Muscle layer of colon (tissue), 2 donors: Measurements from ENCODE around the gene SLC2A11.
"Not testable (repeated sequence)": the region's sequence is repeated elsewhere in the genome, so short reads cannot be mapped to it uniquely, and the experiment has no call there.

Source experiments
- H3K27ac ChIP-seq: one replicate; pipeline ENCODE4 v1.7.0; 2013; ENCODE audit warnings: low read depth, mild to moderate bottlenecking, low read length, moderate library complexity
- H3K27me3 ChIP-seq, 2 donors: one replicate each; pipeline ENCODE4 v1.7.0; 2013; ENCODE audit warnings: low read length in 2 of 2, mild to moderate bottlenecking in 2 of 2; ENCODE audit not compliant: insufficient read depth in 2 of 2, control insufficient read depth in 1 of 2
- H3K36me3 ChIP-seq: one replicate; pipeline ENCODE4 v1.7.0; 2013; ENCODE audit warnings: mild to moderate bottlenecking, low read length; ENCODE audit not compliant: insufficient read depth
- H3K4me1 ChIP-seq: one replicate; pipeline ENCODE4 v1.7.0; 2013; ENCODE audit warnings: mild to moderate bottlenecking, low read length; ENCODE audit not compliant: insufficient read depth
- H3K4me3 ChIP-seq, 2 donors: one replicate each; pipeline ENCODE4 v1.7.0; 2013; ENCODE audit warnings: low read length in 2 of 2, low read depth in 1 of 2, mild to moderate bottlenecking in 1 of 2, moderate library complexity in 1 of 2
- H3K9ac ChIP-seq: one replicate; pipeline ENCODE4 v1.7.0; 2013; ENCODE audit warnings: low read length
- H3K9me3 ChIP-seq: one replicate; pipeline ENCODE4 v1.7.0; 2013; ENCODE audit warnings: mild to moderate bottlenecking, low read length
- donor health status: abdominal sarcoma.
- donor health status: Adenocarcinoma of cecum.

Gene SLC2A11

GRCh38 chr22:23906641-23907040 lies 49.0 kb downstream of the SLC2A11 start:
- no peaks in the 10 kb centered on the region for H3K36me3 ChIP-seq
- no peaks in the 10 kb centered on the region for H3K9me3 ChIP-seq
- no peak overlapping the region for H3K4me3 ChIP-seq
- H3K27ac ChIP-seq: no peak overlapping the region
- H3K4me1 ChIP-seq: peaks cover 5% of the 10 kb centered on the region
- H3K27me3 ChIP-seq: no peaks in the 10 kb centered on the region
- no peak overlapping the region for H3K9ac ChIP-seq

GRCh38 chr22:23907423-23907822 lies 49.7 kb downstream of the SLC2A11 start:
- not testable (repeated sequence) for H3K9ac ChIP-seq, H3K27me3 ChIP-seq, H3K36me3 ChIP-seq, H3K27ac ChIP-seq, H3K9me3 ChIP-seq, H3K4me3 ChIP-seq, H3K4me1 ChIP-seq

GRCh38 chr22:23908587-23909205 lies 51.0 kb downstream of the SLC2A11 start:
- Histone ChIP-seq H3K27ac (no peak overlapping the region), H3K4me1 (peaks cover 14% of the 10 kb centered on the region), H3K27me3 (no peaks in the 10 kb centered on the region), H3K4me3 (no peak overlapping the region), H3K36me3 (no peaks in the 10 kb centered on the region), H3K9me3 (no peaks in the 10 kb centered on the region), H3K9ac (no peak overlapping the region)

- no peaks in the 10 kb centered on the region for H3K36me3 ChIP-seq
- H3K9ac ChIP-seq: no peak overlapping the region
- H3K27ac ChIP-seq: no peak overlapping the region
- no peaks in the 10 kb centered on the region for H3K27me3 ChIP-seq
- H3K4me1 ChIP-seq: peaks cover 14% of the 10 kb centered on the region
- no peak overlapping the region for H3K4me3 ChIP-seq
- no peaks in the 10 kb centered on the region for H3K9me3 ChIP-seq
Observed at GRCh38 chr22:23909296-23909898, 51.7 kb downstream of the SLC2A11 start.

- H3K27me3 ChIP-seq: no peaks in the 10 kb centered on the region
- H3K4me3 ChIP-seq: no peak overlapping the region
- peaks cover 14% of the 10 kb centered on the region for H3K4me1 ChIP-seq
- H3K36me3 ChIP-seq: no peaks in the 10 kb centered on the region
- no peak overlapping the region for H3K27ac ChIP-seq
- no peak overlapping the region for H3K9ac ChIP-seq
- no peaks in the 10 kb centered on the region for H3K9me3 ChIP-seq
Observed at GRCh38 chr22:23910496-23911190, 53.0 kb downstream of the SLC2A11 start.

- Histone ChIP-seq H3K4me1 (peaks cover 14% of the 10 kb centered on the region), H3K36me3 (no peaks in the 10 kb centered on the region), H3K9me3 (no peaks in the 10 kb centered on the region), H3K27ac (no peak overlapping the region), H3K4me3 (no peak overlapping the region), H3K9ac (no peak overlapping the region), H3K27me3 (no peaks in the 10 kb centered on the region)
Observed at GRCh38 chr22:23911318-23911980, 53.8 kb downstream of the SLC2A11 start.

GRCh38 chr22:23912293-23912903 lies 54.7 kb downstream of the SLC2A11 start:
- Histone ChIP-seq H3K9ac (no peak overlapping the region), H3K27me3 (no peaks in the 10 kb centered on the region)

GRCh38 chr22:23913306-23913660 lies 55.6 kb downstream of the SLC2A11 start:
- peak overlapping the region; percentile 74 for H3K27ac ChIP-seq
- H3K36me3 ChIP-seq: no peaks in the 10 kb centered on the region
- peak overlapping the region; percentile 78 for H3K9ac ChIP-seq
- H3K27me3 ChIP-seq: no peaks in the 10 kb centered on the region
- peak overlapping the region; percentile 59 to 86 for H3K4me3 ChIP-seq
- H3K9me3 ChIP-seq: no peaks in the 10 kb centered on the region
- H3K4me1 ChIP-seq: peaks cover 14% of the 10 kb centered on the region

More at GRCh38 chr22:23912293-23912903, 54.7 kb downstream of the SLC2A11 start:
- Histone ChIP-seq H3K4me3 (no peak overlapping the region), H3K4me1 (peaks cover 14% of the 10 kb centered on the region), H3K36me3 (no peaks in the 10 kb centered on the region), H3K27ac (no peak overlapping the region), H3K9me3 (no peaks in the 10 kb centered on the region)

- Histone ChIP-seq H3K27ac (peak overlapping the region; percentile 74), H3K4me1 (peaks cover 14% of the 10 kb centered on the region), H3K27me3 (no peaks in the 10 kb centered on the region), H3K4me3 (peak overlapping the region; percentile 59 to 86), H3K9me3 (no peaks in the 10 kb centered on the region), H3K9ac (peak overlapping the region; percentile 78), H3K36me3 (no peaks in the 10 kb centered on the region)
Observed at GRCh38 chr22:23913661-23914353, 56.1 kb downstream of the SLC2A11 start.

GRCh38 chr22:23915290-23915689 lies 57.6 kb downstream of the SLC2A11 start:
- no peak overlapping the region for H3K9ac ChIP-seq
- peaks cover 8% of the 10 kb centered on the region for H3K4me1 ChIP-seq
- H3K27ac ChIP-seq: no peak overlapping the region
- H3K36me3 ChIP-seq: no peaks in the 10 kb centered on the region
- H3K4me3 ChIP-seq: no peak overlapping the region
- no peaks in the 10 kb centered on the region for H3K9me3 ChIP-seq
- no peaks in the 10 kb centered on the region for H3K27me3 ChIP-seq

- H3K4me3 ChIP-seq, H3K4me1 ChIP-seq, H3K36me3 ChIP-seq, H3K27ac ChIP-seq, H3K9ac ChIP-seq, H3K27me3 ChIP-seq, H3K9me3 ChIP-seq: not testable (repeated sequence)
Observed at GRCh38 chr22:23920267-23920611, 62.6 kb downstream of the SLC2A11 start.
